Stimulated activated CD4-positive, alpha-beta T cell treated with anti-CD3 and anti-CD28 coated beads, Interleukin-1b, Interleukin-23, amount 100 ng/mL, for 24 hours (primary cell): ENCODE measurements around the gene MRE11.
"Not testable (repeated sequence)": the region's sequence is repeated elsewhere in the genome, so short reads cannot be mapped to it uniquely, and the experiment has no call there.

Experiments
- DNase-seq, 4 experiments: peaks; one replicate each; pipeline ENCODE4 v3.0.0-alpha.2; 2020; ENCODE audit warnings: low read depth in 4 of 4, low spot score in 1 of 4

The MRE11 gene

GRCh38 chr11:94507485-94507884, 13.8 kb upstream of the MRE11 start:
- DNase-seq: no peak

- not testable (repeated sequence) for DNase-seq
Observed at GRCh38 chr11:94506513-94506912, 12.9 kb upstream of the MRE11 start.

- DNase-seq: no peak
Observed at GRCh38 chr11:94504689-94505293, 11.1 kb upstream of the MRE11 start.

- DNase-seq: no peak
Observed at GRCh38 chr11:94501522-94501921, 7.9 kb upstream of the MRE11 start.

- DNase-seq: no peak
Observed at GRCh38 chr11:94500181-94500580, 6.5 kb upstream of the MRE11 start.

GRCh38 chr11:94494126-94494680, 559 bp upstream of the MRE11 start:
- DNase-seq: no peak

GRCh38 chr11:94486068-94486467, 7.6 kb downstream of the MRE11 start:
- no peak for DNase-seq

- DNase-seq: no peak
Observed at GRCh38 chr11:94481342-94481741, 12.3 kb downstream of the MRE11 start.

GRCh38 chr11:94477624-94478023, 16.0 kb downstream of the MRE11 start:
- DNase-seq: no peak

GRCh38 chr11:94472916-94473799, 20.5 kb downstream of the MRE11 start:
- no peak for DNase-seq

GRCh38 chr11:94469416-94469815, 24.2 kb downstream of the MRE11 start:
- no peak for DNase-seq

- no peak for DNase-seq
Observed at GRCh38 chr11:94459576-94459975, 34.1 kb downstream of the MRE11 start.

- DNase-seq: no peak
Observed at GRCh38 chr11:94457118-94458029, 36.3 kb downstream of the MRE11 start.

- DNase-seq: no peak
Observed at GRCh38 chr11:94455861-94456260, 37.8 kb downstream of the MRE11 start.

GRCh38 chr11:94454301-94454700, 39.3 kb downstream of the MRE11 start:
- no peak for DNase-seq

GRCh38 chr11:94452988-94453387, 40.7 kb downstream of the MRE11 start:
- no peak for DNase-seq

GRCh38 chr11:94450048-94450447, 43.6 kb downstream of the MRE11 start:
- DNase-seq: no peak

GRCh38 chr11:94449437-94449836, 44.2 kb downstream of the MRE11 start:
- DNase-seq: no peak

- no peak for DNase-seq
Observed at GRCh38 chr11:94449029-94449428, 44.6 kb downstream of the MRE11 start.

GRCh38 chr11:94447149-94447548, 46.5 kb downstream of the MRE11 start:
- no peak for DNase-seq

GRCh38 chr11:94445641-94446040, 48.0 kb downstream of the MRE11 start:
- no peak for DNase-seq
